Right lobe of liver (tissue), 6 donors: ENCODE measurements around the gene PCDHA1. TPM values are rescaled to one million over a fixed set of nuclear protein-coding genes. Genes with fewer than 3 reads are reported as not detected.
"Not testable (repeated sequence)": the region's sequence is repeated elsewhere in the genome, so short reads cannot be mapped to it uniquely, and the experiment has no call there.

Source experiments
- ATAC-seq, 4 donors: fragments of 200-7000 bp; cut with Tn5 transposase; one replicate each; pipeline ENCODE4 v1.9.1; 2020; ENCODE audit warnings: mild to moderate bottlenecking in 4 of 4, moderate library complexity in 4 of 4
- DNase-seq, 3 donors: peaks; one replicate each; pipeline ENCODE4 v3.0.0-alpha.2; 2020
- H3K27ac ChIP-seq, 3 donors: fragments of 200-600 bp; one replicate each; pipeline ENCODE4 v1.8.0; 2022
- H3K27me3 ChIP-seq, 2 donors: fragments of 200-600 bp; one replicate each; pipeline ENCODE4 v1.8.0; 2022
- H3K36me3 ChIP-seq, 4 donors: fragments of 200-600 bp; sonication (generic) in 1 of 4; one replicate each; pipeline versions ENCODE4 v1.5.1 to v1.8.0; 2017 to 2022; ENCODE audit warnings: control low read depth in 1 of 4
- H3K4me1 ChIP-seq, 4 donors: fragments of 200-600 bp; sonication (generic) in 1 of 4; one replicate each; pipeline versions ENCODE4 v1.5.1 to v1.8.0; 2017 to 2022; ENCODE audit warnings: control low read depth in 1 of 4
- H3K4me3 ChIP-seq, 3 donors: fragments of 200-600 bp; one replicate each; pipeline ENCODE4 v1.8.0; 2022
- H3K9me3 ChIP-seq, 4 donors: fragments of 200-600 bp; sonication (generic) in 1 of 4; one replicate each; pipeline versions ENCODE4 v1.5.1 to v1.8.0; 2017 to 2022; ENCODE audit warnings: control low read depth in 1 of 4
- CTCF ChIP-seq, 4 donors: fragments of 200-600 bp in 3 of 4; fragments of 450-650 bp in 1 of 4; IDR thresholded peaks; one replicate each; pipeline versions ENCODE4 v1.5.1 to v1.8.0; 2016 to 2022; ENCODE audit warnings: antibody characterized with exemption in 4 of 4, mild to moderate bottlenecking in 2 of 4
- POLR2A ChIP-seq: fragments of 450-650 bp; IDR thresholded peaks from one replicate; pipeline ENCODE4 v1.6.1; 2017; ENCODE audit warnings: antibody characterized with exemption, mild to moderate bottlenecking
- WGBS: methylation state at CpG from one replicate; pipeline ENCODE4 v1.1.6; 2018; ENCODE audit warnings: low coverage, low lambda C conversion rate; ENCODE audit not compliant: insufficient coverage; ENCODE audit errors: missing lambda C conversion rate; 5-methylcytosine and 5-hydroxymethylcytosine counted together
- intact Hi-C, 2 donors: fragments of 100-400 bp; cut with DNase I; formaldehyde crosslinking; loops; one replicate each; pipeline versions ENCODE4 v1.11.2 to v1.14.1; 2022
- total RNA-seq, 6 experiments: library from RNA; depleted of rRNA in 2 of 6; stranded (reverse); fragments of >200 nt in 2 of 6; fragmentation: NEBNext Ultra II Directional in 3 of 6; extraction: Animal tissue kit (Norgen Biotek cat#: 25700) in 3 of 6; gene quantifications; one replicate each; pipeline versions ENCODE4 v1.1.0 to v1.2.4, GENCODE V29; 2016 to 2023
- donor health status: DM: no; HTN: yes; CAD: no.
- donor health status: DM: no; HTN: no; CAD: no.
- donor health status: DM: no; HTN: no; CAD: no.
- donor health status: DM: no; HTN: yes; CAD: no.
- donor health status: DM: no; HTN: yes; CAD: no.

The PCDHA1 gene
- total RNA-seq, 6 experiments from 2014 or later: not detected

GRCh38 chr5:140827704-140828361 is 41.9 kb downstream of the PCDHA1 start, which contains the start of gene PCDHA6:
TSS of gene PCDHA6 (plus strand) at chr5:140827960. CDS start at chr5:140828092, 132 bp downstream.
- Histone ChIP-seq H3K36me3 (no peaks in the 10 kb centered on the region), H3K27ac (no peak within 1 kb of the TSS), H3K4me3 (no peak within 1 kb of the TSS), H3K9me3 (peaks cover 0 to 2% (median 0%) of the 10 kb centered on the region in 4 donors), H3K4me1 (no peaks in the 10 kb centered on the region), H3K27me3 (peaks cover 0 to 10% of the 10 kb centered on the region in 2 donors)
- intact Hi-C loops: no loop called here
- TF ChIP-seq CTCF (IDR thresholded peaks at IDR 0.05): no peak
- no peak for TF ChIP-seq POLR2A
- ATAC-seq: no peak
- DNase-seq: no peak
- whole genome bisulfite sequencing: 14% methylated on average over 14 of the region's 27 CpGs

GRCh38 chr5:140828362-140828737 is 42.4 kb downstream of the PCDHA1 start:
- peaks cover 0 to 10% of the 10 kb centered on the region in 2 donors for H3K27me3 ChIP-seq
- H3K9me3 ChIP-seq: peaks cover 0 to 2% (median 0%) of the 10 kb centered on the region in 4 donors
- H3K4me1 ChIP-seq: no peaks in the 10 kb centered on the region
- no peak for DNase-seq
- H3K27ac ChIP-seq: no peak overlapping the region
- ATAC-seq: no peak
- H3K4me3 ChIP-seq: no peak overlapping the region
- TF ChIP-seq POLR2A (no peak), CTCF (IDR thresholded peaks at IDR 0.05) (no peak)
- intact Hi-C loops: no loop called here
- H3K36me3 ChIP-seq: no peaks in the 10 kb centered on the region
- WGBS: 31% methylated on average over 16 of the region's 18 CpGs

DNA sequence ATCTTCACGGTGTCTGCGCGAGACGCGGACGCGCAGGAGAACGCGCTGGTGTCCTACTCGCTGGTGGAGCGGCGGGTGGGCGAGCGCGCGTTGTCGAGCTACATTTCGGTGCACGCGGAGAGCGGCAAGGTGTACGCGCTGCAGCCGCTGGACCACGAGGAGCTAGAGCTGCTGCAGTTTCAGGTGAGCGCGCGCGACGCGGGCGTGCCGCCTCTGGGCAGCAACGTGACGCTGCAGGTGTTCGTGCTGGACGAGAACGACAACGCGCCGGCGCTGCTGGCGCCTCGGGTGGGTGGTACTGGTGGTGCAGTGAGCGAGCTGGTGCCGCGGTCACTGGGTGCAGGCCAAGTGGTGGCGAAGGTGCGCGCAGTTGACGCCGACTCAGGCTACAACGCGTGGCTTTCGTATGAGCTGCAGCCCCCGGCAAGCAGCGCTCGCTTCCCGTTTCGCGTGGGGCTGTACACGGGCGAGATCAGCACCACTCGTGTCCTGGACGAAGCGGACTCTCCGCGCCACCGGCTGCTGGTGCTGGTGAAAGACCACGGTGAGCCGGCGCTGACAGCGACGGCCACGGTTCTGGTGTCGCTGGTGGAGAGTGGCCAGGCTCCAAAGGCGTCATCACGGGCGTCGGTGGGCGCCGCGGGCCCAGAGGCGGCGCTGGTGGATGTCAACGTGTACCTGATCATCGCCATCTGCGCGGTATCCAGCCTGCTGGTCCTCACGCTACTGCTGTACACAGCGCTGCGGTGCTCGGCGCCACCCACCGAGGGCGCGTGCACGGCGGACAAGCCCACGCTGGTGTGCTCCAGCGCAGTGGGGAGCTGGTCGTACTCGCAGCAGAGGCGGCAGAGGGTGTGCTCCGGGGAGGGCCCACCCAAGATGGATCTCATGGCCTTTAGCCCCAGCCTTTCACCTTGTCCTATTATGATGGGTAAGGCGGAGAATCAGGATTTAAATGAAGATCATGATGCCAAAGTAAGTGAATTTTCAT is 43.9 kb downstream of the PCDHA1 start:
- H3K9me3 ChIP-seq, H3K4me3 ChIP-seq, intact Hi-C loops, H3K36me3 ChIP-seq, H3K4me1 ChIP-seq, H3K27ac ChIP-seq, DNase-seq, ATAC-seq: not testable (repeated sequence)
- WGBS: 61% methylated on average over 12 of the region's 106 CpGs
- peaks cover 0 to 10% of the 10 kb centered on the region in 2 donors for H3K27me3 ChIP-seq

- intact Hi-C loops: no loop called here
Measured at GRCh38 chr5:140833993-140834392, 48.1 kb downstream of the PCDHA1 start, which contains the start of gene PCDHA7. TSS of gene PCDHA7 (plus strand) at chr5:140834269. CDS start at chr5:140834384, 115 bp downstream.

GRCh38 chr5:140834439-140835008 is 48.6 kb downstream of the PCDHA1 start:
- H3K27me3 ChIP-seq, ATAC-seq, DNase-seq, H3K4me3 ChIP-seq, H3K4me1 ChIP-seq, H3K9me3 ChIP-seq, H3K36me3 ChIP-seq, H3K27ac ChIP-seq, intact Hi-C loops: not testable (repeated sequence)
- WGBS: 11% methylated on average over 9 of the region's 38 CpGs

More at GRCh38 chr5:140833993-140834392, 48.1 kb downstream of the PCDHA1 start, which contains the start of gene PCDHA7:
- no peaks in the 10 kb centered on the region for H3K36me3 ChIP-seq
- TF ChIP-seq CTCF (IDR thresholded peaks at IDR 0.05) (peak in 1 of 4 donors; percentile 20), POLR2A (no peak)
- H3K27ac ChIP-seq: no peak within 1 kb of the TSS
- H3K9me3 ChIP-seq: no peaks in the 10 kb centered on the region
- DNase-seq: no peak
- H3K4me3 ChIP-seq: no peak within 1 kb of the TSS
- no peak for ATAC-seq
- WGBS: 6% methylated on average over 8 of the region's 8 CpGs
- H3K4me1 ChIP-seq: no peaks in the 10 kb centered on the region
- H3K27me3 ChIP-seq: peaks cover 0 to 3% of the 10 kb centered on the region in 2 donors
